ENCODE results near the gene EPHB1.
"Not testable (repeated sequence)": the region's sequence is repeated elsewhere in the genome, so short reads cannot be mapped to it uniquely, and the experiment has no call there.

Gene EPHB1

DNA sequence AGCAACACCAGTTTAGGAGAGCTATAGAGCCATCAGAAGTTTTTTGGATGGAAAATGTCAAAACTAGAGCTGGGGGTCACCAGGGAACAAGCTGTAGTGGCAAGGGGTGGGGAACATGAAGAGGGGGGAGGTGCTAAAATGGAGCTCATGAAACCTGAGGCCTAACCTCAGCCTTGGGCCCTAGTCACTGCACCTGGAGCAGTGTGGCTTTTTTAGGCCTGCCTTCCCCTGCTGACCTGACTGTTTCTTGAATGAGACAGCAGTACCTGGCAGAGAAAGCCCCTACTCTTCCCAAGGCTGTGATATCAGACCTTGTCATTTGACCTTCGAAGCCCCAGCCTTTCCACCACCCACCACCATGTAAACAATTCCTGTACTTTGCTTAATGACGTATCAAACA lies 383.5 kb downstream of the EPHB1 start:
- no peak for DNase-seq

DNA sequence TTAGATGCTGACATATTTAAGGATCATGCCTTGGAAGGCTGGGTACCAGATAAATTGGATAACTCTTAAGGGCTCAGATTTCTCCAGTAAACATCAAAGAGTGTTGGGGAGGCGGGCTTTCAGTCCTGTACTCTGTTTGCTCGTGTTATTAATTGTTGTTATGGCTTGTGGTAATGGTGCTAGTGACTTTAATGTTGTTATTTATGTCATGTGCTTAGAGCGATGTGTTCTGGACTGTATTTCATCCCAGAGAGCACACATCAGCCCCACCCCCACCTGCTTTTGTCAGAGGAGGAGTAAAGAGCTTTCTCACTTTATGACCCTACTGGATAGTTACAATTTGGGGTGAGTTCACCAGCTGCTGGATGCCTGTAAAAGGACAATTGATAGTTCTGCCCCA lies 386.3 kb downstream of the EPHB1 start:
- no peak for DNase-seq

DNA sequence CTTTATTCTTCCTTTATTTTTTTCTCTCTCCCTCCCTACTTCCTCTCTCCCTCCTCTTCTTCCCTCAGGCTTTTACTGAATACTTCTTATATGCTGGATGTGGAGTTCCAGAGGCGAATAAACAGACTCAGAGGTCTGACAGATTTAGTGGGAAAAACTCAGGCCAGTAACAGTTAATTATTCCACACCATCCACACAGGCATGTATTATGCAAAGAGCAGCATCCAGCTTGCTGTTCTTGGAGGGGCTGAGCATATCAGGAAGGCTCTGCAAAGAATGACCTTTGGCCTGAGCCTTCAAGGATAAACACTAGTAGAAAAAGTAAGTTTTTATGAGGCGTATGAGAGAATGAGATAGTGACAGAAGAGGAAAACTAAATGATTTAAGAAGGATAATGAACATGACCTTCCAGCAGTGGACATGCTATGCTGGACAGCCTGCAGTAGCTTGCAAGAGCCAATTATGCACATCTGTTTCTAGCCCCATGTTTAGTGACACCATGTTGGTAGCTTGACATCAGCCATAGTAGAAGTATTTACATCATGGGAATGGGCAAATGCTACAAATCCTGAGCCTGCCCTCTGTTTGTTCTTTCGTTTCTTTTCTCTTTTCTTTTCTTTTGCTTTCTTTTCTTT lies 387.4 kb downstream of the EPHB1 start:
- no peak for DNase-seq

DNA sequence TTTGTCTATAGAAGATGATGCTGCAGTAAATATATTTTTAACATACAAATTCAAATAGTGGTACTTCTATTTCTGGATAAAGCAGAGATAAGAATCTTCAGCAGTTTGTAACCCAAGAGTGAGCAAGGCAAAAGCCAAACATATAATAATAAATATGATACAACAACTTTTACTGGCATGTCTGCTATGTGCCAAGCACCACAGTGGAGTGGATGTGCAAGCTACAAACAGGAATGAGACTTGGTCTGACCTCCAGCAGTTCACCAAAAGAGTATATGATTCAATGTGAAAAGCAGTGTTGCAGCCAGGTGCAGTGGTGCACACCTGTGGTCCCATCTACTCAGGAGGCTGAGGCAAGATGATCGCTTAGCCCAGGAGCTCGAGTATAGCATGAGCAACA lies 395.6 kb downstream of the EPHB1 start:
- no peak for DNase-seq

DNA sequence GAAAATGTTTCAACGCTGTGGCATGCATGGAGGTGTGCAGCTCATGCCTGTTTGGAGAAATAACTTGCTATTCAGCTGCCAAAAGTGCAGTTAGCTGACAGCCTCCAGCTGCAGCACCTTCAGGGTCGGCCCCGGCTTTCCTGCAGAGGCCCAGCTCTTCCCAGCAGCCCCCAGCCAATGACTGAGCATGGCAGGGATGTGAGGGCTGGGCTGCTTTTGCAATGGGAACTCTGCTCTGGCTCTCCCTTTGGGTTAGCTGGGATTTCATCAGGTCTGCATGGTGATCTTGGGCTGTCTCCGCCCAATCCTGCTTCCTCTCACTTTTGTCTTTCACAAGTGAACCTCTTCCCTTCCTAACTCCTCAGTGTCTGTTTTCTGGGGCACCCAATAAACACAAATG lies 396.6 kb downstream of the EPHB1 start:
- no peak for DNase-seq

DNA sequence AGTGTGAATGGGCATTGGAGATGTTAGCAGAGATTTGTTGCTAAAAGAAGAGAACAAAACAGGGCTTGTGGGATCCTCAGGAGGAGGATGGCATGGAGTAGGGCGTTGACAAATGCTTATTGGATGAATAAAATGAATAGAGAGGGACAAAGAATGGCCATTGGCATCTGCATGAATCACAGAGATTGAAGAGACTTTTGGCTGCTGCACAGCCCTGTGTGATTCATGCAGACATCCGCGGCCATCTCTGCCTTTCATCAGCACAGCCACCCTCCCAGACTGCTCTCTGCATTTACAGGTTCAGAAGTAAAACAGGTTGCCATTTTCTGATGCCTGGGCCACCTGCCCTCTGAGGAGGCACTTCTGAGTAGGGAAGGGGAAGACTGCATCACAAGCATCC lies 397.9 kb downstream of the EPHB1 start:
- DNase-seq, result no peak

DNA sequence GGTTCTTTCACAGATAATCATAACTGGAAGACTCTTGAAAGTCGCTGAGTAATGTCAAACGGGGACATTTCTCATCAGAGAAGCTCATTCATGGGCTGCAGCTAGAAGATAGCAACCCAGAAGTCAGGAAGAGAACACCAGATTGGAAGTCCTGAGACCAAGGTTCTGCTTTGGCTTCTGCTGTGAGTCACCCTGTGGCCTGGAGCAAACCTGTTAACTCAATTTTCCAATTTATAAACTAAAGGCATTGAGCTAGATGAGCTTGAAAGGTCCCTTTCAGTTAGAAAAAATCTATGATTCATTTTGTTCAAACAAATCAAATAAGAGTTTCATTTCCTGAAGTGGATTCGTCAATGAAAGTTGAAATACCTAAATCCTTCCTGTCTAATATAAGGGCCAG lies 402.2 kb downstream of the EPHB1 start:
- no peak for DNase-seq

DNA sequence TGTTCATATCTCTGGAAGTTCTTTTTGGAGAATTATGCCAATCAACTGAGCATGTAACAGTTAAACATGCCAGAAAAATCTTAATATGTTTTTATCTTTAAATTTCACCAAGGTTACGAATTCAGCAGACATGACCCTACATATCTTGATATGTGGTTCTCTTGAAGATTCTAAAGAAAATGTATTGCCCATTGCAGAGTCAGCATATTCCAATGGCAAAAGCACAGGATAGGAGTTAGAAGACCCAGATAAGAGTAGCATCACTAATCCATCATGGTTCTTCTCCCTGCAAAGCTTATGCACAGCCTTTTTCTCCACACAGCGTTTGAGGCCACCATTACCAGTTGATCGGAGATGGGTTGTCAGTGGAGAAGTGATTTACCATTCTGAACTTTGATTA lies 402.8 kb downstream of the EPHB1 start:
- DNase-seq, result no peak

DNA sequence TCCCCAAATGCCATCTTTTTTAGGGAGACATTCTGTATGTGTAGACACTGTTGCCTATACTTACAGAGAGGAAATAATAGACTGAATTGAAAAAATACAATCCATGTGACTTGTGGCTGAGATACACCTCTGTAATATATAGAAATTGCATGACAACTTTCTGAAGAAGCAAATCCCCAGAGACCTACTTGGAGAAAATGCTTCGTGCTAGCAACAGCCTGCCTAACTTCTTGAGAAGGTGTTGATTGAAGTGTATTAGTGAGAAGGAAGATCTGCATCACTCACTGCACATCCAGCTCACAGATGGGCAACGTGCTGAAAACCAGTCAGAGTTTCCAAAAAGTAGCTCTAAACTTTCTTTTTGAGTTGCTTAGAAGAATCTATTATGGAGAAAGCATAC lies 404.1 kb downstream of the EPHB1 start:
- DNase-seq, result no peak

DNA sequence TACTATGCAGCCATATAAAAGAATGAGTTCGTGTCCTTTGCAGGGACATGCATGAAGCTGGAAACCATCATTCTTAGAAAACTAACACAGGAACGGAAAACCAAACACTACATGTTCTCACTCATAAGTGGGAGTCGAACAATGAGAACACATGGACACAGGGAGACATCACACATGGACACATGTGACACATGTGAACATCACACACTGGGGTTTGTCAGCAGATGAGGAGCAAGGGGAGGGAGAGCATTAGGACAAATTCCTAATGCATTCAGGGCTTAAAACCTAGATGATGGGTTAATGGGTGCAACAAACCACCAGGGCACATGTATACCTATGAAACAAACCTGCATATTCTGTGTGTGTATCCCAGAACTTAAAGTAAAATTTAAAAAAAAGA lies 408.0 kb downstream of the EPHB1 start:
- DNase-seq, result no peak

DNA sequence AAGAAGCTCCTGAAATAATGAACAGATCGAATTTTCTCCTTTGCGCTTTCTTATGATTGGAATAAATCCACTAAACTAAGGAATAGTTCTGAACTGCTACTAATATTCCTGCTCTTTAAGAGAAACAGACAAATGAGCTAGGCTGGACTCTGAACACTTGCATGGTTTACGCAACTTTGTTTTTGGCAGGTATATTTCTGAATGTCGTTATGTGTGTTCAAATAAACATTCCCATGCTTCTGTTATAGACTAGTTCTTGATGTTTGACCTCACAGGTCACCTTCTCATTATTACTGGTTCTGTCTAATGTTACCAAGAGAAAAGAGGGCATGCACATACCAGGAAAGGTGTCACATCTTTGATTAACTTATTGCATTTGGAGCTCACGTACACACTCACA lies 418.2 kb downstream of the EPHB1 start:
- DNase-seq, result no peak

DNA sequence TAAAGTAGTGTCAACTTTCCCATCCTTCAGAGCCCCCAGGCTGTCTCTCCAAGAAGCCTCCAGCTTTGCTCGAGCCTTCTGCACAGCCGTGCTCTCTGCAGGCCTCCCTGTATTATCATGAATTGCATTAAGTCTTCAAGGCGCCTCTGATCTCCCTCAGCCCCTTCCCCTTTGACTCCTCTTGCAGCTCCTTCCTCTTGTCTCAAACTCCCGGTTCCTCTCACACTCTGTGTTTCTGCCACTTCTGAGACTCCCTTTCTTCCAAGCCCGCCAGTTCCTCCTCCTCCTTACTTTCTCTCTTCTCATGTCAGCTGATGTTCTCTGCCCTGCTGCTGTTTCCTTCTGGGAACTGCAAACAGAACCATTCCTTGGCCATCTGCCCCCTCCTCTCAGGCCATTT lies 418.8 kb downstream of the EPHB1 start:
- no peak for DNase-seq

DNA sequence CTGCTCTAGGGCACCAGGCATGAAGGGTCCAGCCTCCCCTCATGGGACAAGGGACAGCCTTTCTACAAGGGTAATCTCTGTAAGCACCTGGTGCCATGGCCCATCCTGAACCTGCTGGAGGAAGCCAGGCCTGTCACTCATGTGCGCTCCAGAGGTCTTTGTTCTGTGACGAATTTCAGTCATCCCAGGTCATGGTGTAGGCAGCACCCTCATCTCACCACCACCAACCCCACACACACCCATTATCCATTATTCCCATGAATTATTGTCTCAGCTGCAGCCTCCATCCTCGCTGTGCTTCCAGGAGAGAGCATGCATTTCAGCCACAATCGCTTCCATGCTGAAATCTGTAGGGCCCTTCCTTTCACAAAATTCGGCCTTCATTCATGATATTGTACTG lies 419.3 kb downstream of the EPHB1 start:
- no peak for DNase-seq

DNA sequence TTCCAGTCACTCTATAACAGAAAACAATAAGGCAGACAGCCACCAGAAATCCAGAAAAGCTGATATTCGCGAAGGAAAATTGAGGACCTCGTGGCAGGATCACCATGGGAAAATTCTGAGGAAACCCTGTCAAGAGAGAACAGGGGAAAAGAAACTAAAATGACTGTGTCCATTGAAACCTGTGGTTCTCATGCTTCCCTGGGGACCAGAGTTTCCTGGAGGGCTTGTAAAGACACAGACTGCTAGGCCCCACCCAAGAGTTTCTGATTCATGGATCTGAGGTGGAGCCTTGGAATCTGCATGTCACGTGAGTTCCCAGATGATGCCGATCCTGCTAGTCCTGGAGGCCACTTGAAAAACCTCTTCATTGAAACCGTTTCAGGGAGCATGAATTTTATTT lies 420.5 kb downstream of the EPHB1 start:
- no peak for DNase-seq

DNA sequence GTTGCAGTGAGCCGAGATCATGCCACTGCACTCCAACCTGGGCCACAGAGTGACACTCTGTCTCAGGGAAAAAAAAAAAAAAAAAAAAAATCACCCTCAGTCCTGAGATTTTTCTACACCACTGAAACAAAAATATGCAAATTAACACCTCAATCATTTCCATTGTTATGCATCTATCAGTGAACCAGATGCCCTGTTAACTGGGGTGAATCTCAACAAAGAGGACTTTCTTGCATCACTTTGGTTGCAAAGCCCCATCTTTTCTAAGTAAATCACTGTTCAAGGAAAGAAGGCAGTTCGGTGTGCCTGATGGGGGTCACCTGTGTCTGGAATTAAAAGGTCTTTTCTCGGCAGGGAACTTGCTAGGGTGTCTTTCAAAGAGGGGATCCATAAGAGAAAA lies 421.6 kb downstream of the EPHB1 start:
- no peak for DNase-seq

DNA sequence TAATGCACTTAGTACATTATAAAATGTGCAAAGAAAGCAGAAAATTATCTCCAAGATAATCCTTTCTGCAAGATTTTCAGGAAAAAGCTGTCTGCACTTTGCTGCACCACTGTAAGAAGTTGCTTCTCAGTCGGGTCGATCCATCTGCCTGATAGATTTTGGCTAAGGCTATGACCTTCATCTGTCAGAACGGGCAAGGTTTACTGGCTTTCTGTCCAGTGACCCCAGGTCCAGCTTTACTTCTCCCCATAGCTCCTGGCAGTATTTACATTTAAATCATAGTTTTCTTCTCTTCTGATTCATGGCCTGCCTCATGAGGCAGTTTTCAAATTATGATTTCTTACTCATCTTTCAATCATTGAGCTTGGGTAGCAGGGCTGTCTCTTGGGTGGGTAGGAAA lies 422.7 kb downstream of the EPHB1 start:
- no peak for DNase-seq

DNA sequence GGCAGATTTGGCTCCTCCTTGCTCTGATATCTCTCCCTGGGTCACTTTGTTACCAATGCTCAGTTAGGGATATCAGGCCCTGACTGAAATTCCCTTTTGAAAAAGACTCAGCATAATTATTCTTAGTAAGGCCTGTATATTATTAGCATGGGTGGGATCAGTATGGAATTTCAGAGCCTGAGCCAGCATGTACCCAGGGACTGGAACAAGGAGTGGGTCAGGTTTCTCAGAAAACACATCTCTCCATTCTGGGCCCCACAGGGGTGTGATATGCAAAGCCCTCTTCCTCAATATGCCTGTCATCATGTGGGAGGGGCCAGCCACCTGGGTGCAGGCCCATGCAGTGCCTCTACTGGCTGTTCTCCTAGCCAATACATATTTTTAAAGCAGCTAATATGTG lies 423.2 kb downstream of the EPHB1 start:
- no peak for DNase-seq

DNA sequence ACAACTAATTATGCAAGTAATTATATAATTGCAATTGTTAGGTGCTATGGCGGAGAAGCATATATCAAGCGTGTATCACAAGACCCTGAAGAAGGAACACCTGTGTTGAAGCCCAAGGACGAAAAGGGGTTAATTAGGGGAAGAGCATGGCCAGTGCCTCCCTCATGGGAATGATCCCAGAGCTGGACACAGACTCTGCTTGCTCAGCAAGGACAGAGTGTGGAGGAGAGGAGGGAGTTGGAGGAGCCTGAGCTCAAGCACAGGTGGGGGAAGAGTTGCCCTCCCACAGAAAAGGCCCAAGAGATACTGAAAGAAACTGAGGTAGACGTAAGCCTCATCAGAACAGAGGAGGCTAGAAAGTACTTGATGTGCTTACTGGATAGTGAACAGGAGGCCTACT lies 423.7 kb downstream of the EPHB1 start:
- DNase-seq, result no peak

DNA sequence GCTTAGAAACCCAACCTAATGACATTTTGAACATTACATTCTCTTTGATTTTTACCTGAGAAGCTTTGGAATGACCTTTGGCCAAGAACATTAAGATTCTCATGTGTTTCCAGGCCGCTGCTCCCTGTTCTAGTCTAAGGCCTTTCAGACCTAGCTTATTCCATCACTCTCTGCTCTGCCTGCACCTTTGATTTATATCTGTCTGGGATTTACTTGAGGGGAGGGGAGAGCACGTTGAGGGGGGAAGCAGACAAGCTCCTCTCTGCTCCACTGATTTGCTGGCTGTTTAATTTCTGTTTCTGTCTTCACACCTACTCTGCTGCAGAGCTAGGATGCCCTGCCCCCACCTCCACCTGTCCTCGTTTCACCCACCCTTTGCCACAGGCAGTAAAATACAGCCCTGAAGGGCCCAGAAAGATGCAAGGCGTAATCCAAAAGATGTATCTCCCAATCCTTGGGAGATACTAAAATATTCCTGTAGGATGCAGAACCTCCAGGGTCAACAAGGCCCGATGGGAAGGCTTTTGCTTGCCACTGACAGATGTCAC lies 429.8 kb downstream of the EPHB1 start:
- DNase-seq, result no peak

DNA sequence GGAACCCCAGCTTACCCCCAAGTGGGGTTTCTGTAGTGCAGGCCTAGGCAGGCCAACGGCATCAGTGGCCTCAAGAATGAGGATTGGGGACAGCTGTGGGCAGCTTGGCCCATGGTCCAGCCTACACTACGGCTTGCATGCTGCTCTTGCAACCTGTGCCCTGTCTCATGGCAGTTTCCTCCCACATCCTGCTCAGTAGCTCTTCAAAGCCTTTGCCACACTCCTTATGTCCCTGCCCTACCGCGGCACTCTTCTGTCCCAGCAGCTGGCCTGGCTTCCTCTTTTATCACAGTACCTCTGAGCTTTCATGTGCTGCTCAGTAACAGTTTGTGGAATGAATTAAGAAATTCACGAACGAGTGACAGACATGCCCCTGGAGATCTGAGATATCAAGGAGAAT lies 431.0 kb downstream of the EPHB1 start:
- DNase-seq, result no peak

DNA sequence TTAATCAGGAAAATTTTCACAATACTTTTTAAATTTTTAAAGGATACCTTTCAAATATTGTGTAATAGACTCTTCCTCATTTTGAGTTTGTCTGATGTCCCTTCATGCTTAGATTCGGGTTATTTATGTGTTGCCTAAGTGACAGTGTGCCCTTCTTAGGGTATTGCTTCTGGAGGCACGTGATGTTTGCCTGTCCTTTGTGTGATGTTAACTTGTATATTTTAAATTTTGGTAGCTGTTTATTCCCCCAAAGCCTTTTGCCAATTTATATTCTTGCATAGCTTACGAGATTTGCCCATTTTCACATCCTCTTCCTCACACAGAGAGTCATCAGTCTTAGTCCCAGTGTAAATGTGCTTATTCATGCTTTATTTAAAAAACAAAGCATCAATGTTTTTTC lies 433.1 kb downstream of the EPHB1 start:
- no peak for DNase-seq

DNA sequence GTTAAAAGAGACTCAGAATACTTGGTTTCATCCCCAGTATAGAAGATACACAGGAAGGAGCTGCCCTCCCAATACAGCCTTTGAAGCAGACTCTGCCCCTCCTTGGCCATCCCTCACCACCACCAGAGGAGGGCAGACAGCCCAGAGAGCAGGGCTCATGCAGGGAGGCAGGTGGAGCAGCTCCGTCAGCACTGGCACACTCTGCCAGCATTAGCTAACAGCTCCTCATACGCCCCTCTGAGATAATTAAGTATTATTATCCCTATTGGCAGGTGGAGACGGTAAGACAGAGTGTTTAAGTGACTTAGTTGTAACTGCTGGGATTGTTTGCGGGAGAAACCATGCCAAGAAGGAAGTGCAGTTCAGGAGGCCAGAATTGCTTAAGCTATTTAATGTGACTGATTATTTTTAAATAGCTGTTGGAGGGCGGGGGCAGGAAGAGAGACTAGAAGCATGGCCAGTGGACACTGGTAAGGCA lies 434.0 kb downstream of the EPHB1 start:
- peak; percentile 2 for DNase-seq

DNA sequence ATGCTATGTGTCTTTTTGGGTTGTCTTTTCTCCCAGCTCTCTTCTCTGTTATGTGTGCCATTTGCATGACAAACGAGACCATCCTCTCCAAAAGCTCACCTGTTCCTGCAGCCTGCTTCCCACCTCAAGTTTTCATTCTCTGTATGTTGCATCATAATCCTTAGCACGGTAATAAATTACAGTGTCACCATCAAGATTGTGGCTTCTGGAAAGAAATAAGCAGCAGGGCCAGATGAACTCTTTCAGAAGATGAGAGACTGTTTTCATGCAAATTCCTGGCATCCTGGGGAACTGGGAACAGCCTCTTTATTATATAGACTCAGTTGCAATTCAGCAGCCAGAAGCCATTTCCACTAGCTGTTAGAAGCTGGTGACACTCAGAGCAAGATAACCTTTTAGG lies 436.7 kb downstream of the EPHB1 start:
- peak; percentile 1 for DNase-seq

DNA sequence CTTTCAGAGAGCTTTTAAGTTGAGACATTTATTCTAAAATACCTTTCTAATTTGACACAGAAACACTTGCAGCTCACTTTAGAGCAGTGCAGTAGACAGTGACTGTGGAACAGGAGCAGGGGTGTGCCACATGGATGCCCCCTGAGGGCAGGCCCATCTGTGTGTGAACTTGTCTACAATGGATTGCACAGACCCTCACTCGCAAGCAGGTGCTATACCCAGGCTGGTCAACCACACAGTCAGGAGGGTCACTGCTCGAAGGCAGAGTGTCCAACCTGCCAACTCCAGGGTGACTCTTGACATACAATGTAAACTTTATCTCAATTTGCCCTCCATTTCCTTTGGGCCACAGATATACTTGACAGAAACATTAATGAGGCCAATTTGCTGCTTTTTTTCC lies 437.2 kb downstream of the EPHB1 start:
- DNase-seq, result no peak

DNA sequence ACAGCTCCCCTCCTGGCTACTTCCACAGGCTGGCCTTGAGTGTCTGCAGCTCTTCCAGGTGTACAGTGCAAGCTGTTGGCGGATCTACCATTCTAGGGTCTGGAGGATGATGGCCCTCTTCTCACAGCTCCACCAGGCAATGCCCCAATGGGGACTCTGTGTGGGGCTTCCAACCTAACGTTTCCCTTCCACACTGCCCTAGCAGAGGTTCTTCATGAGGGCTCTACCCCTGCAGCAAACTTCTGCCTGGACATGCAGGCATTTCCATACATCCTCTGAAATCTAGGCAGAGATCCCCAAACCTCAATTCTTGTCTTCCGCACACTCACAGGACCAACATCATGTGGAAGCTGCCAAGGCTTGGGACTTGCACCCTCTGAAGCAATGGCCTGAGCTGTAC lies 438.4 kb downstream of the EPHB1 start:
- DNase-seq, result not testable (repeated sequence)
